GM23248 (cell line): ENCODE results near the gene CCNJL.

Experiments used
- EZH2 ChIP-seq: fragments of 200-600 bp; sonication (generic); IDR thresholded peaks from 2 replicates; pipeline ENCODE4 v1.6.1; 2018; ENCODE audit warnings: antibody characterized with exemption, mild to moderate bottlenecking; ENCODE audit not compliant: insufficient read depth, poor library complexity, severe bottlenecking
- EZH2phosphoT487 ChIP-seq: fragments of 200-600 bp; sonication (generic); IDR thresholded peaks from 2 replicates; pipeline ENCODE4 v1.6.1; 2018; ENCODE audit warnings: antibody characterized with exemption, moderate library complexity, mild to moderate bottlenecking, low read depth; ENCODE audit not compliant: insufficient read depth

DNA sequence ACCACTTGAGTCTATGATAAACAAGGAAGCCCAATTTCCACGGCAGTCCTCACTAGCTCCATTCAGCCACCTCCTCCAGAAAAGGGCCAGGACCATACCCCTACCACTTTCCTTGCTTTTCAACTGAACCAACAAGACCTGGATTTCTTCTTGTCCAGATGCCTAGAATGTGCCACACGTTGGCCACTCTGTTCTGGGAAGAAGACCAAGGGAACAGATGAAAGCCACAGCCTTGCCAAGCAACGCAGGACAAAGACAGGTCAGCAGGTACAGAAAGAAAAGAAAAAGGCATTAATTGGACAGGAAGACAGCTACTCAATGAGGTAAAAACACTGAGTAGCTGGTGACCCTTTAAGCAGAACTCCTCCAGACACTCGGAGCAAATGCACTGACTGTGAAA is 2.2 kb downstream of the CCNJL start:
- TF ChIP-seq EZH2 (no peak), EZH2phosphoT487 (no peak)
